Renal cortex interstitium (tissue), 11 donors: ENCODE data around the gene TRIM62. TPM values are rescaled to one million over a fixed set of nuclear protein-coding genes. Genes with fewer than 3 reads are reported as not detected.
"Not testable (repeated sequence)": the region's sequence is repeated elsewhere in the genome, so short reads cannot be mapped to it uniquely, and the experiment has no call there.

ENCODE experiments used
- DNase-seq, 11 donors: peaks; one replicate each; pipeline ENCODE4 v3.0.0-alpha.2; 2013; ENCODE audit warnings: low read depth in 9 of 11, low spot score in 4 of 11; ENCODE audit errors: extremely low read depth in 1 of 11
- polyA plus RNA-seq, 3 donors: library from polyadenylated mRNA; unstranded; fragments of 120-200 nt; gene quantifications; one replicate each; pipeline ENCODE4 v1.2.1, GENCODE V29; 2013; ENCODE audit not compliant: insufficient read length in 3 of 3

TRIM62 gene
- polyA plus RNA-seq, 3 donors: 6.3 to 8.6 (median 8.0) TPM

- DNase-seq: no peak
These were observed 59.2 kb downstream of the TRIM62 start for GRCh38 chr1:33122483-33123178.

DNA sequence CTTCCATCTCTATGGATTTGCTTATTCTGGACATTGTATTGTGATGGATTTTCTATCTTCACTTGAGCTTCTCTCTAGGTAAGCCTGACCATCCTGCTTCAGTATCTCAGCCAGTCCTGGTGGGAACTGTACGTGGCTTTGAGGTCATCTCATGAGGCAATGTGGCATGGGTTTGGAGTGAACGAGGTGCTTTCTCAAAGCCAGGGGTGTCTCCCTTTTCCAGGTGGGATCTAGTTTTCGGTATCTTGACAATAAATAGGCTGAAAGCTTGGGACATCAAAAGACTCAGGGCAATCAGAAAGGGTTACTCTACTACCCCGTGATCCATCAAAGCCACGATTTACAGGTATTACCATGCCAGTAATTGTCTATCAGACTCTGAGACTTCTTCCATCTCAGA, 60.1 kb downstream of the TRIM62 start:
- DNase-seq: no peak

DNA sequence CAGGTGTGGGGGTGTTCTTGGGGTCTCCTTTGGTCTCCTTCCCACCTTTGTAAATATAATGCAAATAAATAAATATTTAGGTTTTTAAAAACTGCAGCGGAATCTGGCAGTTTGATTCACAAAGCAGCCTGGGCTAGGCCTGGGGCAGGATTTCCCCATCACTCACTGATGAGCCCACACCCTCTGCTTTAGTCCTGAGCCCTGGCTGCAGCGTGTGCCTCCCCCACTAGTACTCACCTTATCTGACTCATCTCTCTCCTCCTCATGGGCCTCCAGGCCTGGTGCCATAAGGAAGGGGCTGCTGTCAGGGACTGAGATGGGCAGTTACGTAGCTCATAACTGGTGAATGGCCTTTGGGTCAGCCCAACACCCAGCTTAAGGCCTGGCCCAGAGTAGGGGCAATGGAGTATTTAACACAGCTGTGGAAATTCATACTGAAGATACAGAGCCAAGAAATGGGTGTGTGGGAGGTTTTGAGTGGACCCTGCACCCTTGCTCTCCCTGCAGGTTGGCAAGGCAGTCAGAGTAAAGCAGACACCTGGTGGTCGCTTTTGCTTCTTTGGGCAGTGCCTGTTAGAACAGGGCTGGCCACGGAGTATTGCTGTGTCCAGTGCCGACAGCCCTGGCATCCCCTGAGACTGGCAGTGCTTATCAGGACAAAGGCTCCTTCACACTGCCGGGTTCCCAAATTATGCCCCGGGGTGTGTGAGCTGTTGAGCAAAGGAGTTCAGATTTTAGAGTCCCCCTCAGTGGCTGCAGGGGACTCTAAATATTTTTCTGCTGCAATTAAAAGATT, 61.2 kb downstream of the TRIM62 start:
- DNase-seq: no peak

DNA sequence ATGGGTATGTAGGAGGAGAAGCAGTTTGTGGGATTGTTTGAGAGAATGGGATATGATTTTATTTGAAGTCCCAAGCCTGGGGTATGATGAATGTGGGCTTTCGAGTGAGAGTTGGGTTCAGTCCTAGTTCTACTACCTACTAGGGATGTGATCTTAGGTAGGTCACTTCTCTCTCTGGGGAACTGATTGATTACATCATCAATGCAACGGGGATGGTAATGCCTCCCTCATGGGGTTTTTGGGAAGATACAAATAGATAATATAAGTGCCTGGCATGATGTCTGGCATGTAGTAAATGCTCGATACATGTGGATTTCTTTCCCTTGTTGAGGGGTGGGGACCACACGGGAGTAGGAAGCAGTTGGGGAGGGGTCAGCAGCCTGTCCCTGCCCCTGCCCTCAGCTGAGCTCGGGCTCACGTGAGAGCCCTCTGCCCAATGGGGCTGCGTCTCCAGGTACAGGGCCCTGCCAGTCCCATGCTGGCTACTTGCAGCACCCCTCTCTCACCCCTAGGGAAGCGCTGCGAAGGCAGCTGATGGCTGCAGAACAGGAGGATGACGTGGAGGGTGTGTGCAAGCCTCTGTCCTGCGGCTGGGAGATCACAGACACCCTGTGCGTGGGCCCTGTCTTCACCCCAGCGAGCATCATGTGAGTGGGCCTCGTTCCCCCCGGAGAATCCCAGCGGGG, 62.2 kb downstream of the TRIM62 start:
- no peak for DNase-seq

GRCh38 chr1:33119050-33119449, 62.8 kb downstream of the TRIM62 start:
- DNase-seq: no peak

DNA sequence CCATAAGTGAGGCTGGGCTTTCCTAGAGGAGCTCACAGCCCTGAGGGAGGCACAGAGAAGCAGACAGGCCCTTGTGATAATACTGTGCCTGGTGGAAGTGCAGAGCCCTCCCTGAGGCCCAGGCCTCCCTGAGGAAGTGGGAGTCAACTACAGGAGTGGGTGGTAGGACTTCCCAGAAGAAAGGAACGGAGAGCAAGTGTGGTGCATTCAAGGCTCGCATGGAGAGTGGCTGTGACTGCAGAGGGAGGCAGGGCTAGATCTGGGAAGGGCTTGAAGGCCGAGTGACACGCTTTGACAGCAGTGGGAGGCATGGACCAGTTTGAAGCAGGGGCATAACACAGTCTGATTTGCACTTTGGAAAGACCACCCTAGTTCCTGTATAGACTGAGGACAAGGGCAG, 63.6 kb downstream of the TRIM62 start:
- no peak for DNase-seq

- no peak for DNase-seq
These were observed 64.3 kb downstream of the TRIM62 start for GRCh38 chr1:33117440-33118085.

DNA sequence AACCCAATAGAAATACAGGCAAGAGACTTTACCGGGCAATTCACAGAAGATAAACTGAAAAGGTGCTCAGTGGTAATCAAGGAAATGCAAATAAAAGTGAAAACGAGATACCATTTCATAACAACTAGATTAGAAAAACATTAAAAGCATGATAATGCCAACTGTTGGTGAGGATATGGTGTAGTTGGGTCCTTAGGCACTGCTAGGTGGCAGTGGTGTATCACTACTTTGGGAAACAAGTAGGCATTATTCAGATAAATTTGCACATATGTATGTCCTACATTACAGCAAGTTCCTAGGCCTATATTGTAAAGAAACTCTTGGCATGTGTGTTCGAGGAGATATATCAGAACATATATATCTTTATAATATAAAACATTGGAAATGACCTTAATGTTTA, 69.9 kb downstream of the TRIM62 start:
- no peak for DNase-seq

DNA sequence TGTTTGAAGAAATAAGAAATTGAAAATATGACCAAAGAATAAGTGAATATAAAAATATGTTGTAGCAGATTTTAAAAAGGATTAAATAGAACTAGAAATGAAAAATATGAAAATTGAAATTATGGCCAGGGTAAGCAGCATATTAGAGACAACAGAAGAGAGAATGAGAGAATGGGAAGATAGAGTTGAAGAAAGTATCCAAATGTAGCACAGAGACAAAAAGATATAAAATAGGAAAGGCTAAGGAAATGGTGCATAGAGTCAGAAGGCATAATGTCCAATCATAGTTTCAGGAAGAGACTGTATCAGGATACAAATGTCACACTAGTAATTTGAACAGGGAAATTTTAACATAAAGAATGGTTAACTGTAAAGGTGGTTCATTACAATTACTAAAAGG, 71.4 kb downstream of the TRIM62 start:
- no peak for DNase-seq

DNA sequence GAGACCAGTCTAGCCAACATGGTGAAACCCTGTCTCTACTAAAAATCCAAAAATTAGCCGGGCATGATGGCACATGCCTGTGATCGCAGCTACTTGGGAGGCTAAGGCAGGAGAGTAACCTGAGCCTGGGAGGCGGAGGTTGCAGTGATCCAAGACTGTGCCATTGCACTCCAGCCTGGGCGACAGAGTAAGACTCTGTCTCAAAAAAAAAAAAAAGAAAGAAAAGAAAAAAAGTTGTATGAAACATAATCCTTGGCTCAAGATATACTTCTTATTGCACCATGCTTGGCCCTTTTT, 81.8 kb downstream of the TRIM62 start:
- not testable (repeated sequence) for DNase-seq

DNA sequence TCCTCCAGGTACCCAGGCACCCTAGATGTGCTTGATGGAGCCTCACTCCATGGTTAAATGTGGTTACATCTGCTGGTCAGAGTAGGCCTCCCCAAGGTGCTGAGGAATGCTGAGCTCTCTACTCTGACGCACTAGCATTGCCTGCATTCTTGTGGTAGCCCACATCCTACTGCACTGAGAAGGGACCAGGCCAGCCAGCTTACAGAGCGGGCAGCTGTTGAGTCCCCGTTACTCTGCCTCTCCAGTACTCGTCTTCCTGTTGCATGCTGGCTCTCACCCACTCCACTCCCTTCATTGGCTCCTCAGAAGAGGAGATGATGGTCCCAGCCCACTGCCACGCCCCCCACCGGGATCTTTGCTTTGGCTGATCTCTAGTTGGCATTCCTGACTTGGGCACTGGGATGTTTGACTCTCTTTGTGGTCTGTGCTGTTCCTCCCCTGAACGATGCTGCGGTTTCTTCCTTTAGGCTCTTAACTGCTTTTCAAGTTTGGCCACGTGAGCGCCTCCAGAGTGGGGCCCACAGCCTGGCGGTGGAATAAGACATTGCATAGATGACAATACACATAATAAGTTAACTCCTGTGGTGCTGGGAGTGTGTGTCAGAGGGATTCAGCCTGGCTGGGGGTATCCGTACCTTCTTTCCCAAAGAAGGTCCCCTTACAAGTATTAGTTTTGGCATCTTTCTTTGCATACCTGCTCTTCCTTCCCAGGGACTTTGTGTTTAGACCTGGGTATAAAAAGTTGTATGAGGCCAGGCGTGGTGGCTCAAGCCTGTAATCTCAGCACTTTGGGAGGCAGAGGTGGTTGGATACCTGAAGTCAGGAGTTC, 82.3 kb downstream of the TRIM62 start:
- no peak for DNase-seq

DNA sequence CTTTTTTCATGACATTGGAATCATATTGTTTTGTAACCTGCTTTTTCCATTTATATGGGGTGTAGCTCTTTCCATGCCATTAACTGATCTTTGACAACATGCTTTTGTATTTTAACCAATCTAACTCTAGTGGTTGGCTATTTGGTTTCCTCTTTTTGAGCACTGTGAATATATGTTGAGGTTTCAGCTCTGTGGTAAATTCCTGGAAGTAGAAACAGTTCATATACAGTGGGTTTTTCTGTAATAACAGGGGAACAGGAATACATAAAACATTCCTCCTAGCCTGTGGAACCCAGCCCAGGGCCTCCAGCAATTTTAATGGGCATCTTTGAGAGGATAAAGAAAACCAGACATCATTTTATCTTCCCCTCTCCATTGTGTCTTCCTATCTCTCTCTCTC, 83.5 kb downstream of the TRIM62 start:
- DNase-seq: no peak

- DNase-seq: no peak
These were observed 84.1 kb downstream of the TRIM62 start for GRCh38 chr1:33097762-33098161.

DNA sequence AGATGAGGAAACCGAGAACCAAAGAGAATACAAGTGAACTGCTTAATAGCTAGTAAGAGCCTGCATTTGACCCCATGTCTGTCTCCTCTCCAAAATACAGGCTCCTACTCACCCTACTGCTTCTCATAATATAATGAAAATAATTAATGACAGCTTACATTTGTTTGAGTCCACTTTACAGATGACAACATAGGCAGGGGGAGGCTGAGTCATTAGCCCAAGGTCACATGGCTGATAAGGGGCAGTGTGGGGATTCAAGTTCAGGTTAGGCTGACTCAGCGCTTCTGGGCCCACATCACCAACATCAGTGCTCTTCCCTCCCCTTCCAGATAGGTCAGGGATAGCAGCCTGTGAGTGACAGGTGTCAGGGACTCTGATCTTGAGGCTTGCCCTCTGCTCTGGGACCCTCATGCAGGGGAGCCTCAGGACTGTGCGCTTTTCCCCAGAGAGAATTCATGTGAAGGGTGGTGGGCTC, 84.7 kb downstream of the TRIM62 start:
- DNase-seq: no peak

- DNase-seq: no peak
These were observed 85.4 kb downstream of the TRIM62 start for GRCh38 chr1:33096363-33097005.
